Measurements from ENCODE around the gene ZNF768. TPM values are rescaled to one million over a fixed set of nuclear protein-coding genes. Genes with fewer than 3 reads are reported as not detected.

The ZNF768 gene
- total and polyA plus RNA-seq, 2 of the 13 experiments (the other 11 are each of a cell fraction or from before 2014, with no cell fraction given) = 26.7 to 34.4 TPM

GRCh38 chr16:30535777-30536190 is 9.4 kb upstream of the ZNF768 start (continued):
- TF ChIP-seq SIX1 (CRISPR knock-in tag; IDR thresholded peaks at IDR 0.05; ENCODE audit: borderline replicate concordance) (no peak), ZNF687 (CRISPR knock-in tag; IDR thresholded peaks at IDR 0.05) (peak; percentile 97), ZNF780A (CRISPR knock-in tag; IDR thresholded peaks at IDR 0.05) (no peak), ZNF281 (CRISPR knock-in tag; IDR thresholded peaks at IDR 0.05; ENCODE audit: borderline replicate concordance) (no peak; the same call in 1 of the 2 replicates), NAIF1 (CRISPR knock-in tag; IDR thresholded peaks at IDR 0.05; ENCODE audit: borderline replicate concordance) (peak; percentile 40; the same call in 1 of the 2 replicates), PTBP1 (IDR thresholded peaks at IDR 0.05; ENCODE audit: low read depth, low read length, poor library complexity, severe bottlenecking) (no peak), PHF20 (CRISPR knock-in tag; IDR thresholded peaks at IDR 0.05) (no peak), SNRNP70 (IDR thresholded peaks at IDR 0.05; ENCODE audit: low read depth, low read length) (no peak), KDM5A (IDR thresholded peaks at IDR 0.05; ENCODE audit: borderline replicate concordance, low read length) (no peak), AKAP8 (CRISPR knock-in tag; IDR thresholded peaks at IDR 0.05) (no peak), ZNF776 (CRISPR knock-in tag; IDR thresholded peaks at IDR 0.05) (no peak), ZNF607 (CRISPR knock-in tag; IDR thresholded peaks at IDR 0.05; ENCODE audit: borderline replicate concordance) (0 out of 2 replicates have a peak, but pooled peaks have one; percentile 54), ZNF441 (CRISPR knock-in tag; IDR thresholded peaks at IDR 0.05; ENCODE audit: borderline replicate concordance) (0 out of 2 replicates have a peak, but pooled peaks have one; percentile 66), ZNF326 (CRISPR knock-in tag; IDR thresholded peaks at IDR 0.05; ENCODE audit: borderline replicate concordance) (no peak)
- TF ChIP-seq, protein P1, sequence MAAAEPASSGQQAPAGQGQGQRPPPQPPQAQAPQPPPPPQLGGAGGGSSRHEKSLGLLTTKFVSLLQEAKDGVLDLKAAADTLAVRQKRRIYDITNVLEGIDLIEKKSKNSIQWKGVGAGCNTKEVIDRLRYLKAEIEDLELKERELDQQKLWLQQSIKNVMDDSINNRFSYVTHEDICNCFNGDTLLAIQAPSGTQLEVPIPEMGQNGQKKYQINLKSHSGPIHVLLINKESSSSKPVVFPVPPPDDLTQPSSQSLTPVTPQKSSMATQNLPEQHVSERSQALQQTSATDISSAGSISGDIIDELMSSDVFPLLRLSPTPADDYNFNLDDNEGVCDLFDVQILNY (CRISPR knock-in tag; conservative IDR thresholded peaks at IDR 0.05) = no peak
- TF ChIP-seq, protein P2, sequence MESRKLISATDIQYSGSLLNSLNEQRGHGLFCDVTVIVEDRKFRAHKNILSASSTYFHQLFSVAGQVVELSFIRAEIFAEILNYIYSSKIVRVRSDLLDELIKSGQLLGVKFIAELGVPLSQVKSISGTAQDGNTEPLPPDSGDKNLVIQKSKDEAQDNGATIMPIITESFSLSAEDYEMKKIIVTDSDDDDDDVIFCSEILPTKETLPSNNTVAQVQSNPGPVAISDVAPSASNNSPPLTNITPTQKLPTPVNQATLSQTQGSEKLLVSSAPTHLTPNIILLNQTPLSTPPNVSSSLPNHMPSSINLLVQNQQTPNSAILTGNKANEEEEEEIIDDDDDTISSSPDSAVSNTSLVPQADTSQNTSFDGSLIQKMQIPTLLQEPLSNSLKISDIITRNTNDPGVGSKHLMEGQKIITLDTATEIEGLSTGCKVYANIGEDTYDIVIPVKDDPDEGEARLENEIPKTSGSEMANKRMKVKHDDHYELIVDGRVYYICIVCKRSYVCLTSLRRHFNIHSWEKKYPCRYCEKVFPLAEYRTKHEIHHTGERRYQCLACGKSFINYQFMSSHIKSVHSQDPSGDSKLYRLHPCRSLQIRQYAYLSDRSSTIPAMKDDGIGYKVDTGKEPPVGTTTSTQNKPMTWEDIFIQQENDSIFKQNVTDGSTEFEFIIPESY (CRISPR knock-in tag; IDR thresholded peaks at IDR 0.05) = peak; percentile 79
- TF ChIP-seq, protein P3, sequence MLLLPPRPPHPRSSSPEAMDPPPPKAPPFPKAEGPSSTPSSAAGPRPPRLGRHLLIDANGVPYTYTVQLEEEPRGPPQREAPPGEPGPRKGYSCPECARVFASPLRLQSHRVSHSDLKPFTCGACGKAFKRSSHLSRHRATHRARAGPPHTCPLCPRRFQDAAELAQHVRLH (CRISPR knock-in tag; IDR thresholded peaks at IDR 0.05; ENCODE audit: borderline replicate concordance, low read depth) = 0 out of 2 replicates have a peak, but pooled peaks have one; percentile 58

Data from HepG2 (cell line).